ENCODE measurements around the gene LRRC4B. TPM values are rescaled to one million over a fixed set of nuclear protein-coding genes. Genes with fewer than 3 reads are reported as not detected.
A peak's percentile ranks its signal among the peaks of the same experiment; 100 is the strongest.
"Not testable (repeated sequence)": the region's sequence is repeated elsewhere in the genome, so short reads cannot be mapped to it uniquely, and the experiment has no call there.

The LRRC4B gene
- polyA plus RNA-seq, 3 donors from 2014 or later, result not detected

DNA sequence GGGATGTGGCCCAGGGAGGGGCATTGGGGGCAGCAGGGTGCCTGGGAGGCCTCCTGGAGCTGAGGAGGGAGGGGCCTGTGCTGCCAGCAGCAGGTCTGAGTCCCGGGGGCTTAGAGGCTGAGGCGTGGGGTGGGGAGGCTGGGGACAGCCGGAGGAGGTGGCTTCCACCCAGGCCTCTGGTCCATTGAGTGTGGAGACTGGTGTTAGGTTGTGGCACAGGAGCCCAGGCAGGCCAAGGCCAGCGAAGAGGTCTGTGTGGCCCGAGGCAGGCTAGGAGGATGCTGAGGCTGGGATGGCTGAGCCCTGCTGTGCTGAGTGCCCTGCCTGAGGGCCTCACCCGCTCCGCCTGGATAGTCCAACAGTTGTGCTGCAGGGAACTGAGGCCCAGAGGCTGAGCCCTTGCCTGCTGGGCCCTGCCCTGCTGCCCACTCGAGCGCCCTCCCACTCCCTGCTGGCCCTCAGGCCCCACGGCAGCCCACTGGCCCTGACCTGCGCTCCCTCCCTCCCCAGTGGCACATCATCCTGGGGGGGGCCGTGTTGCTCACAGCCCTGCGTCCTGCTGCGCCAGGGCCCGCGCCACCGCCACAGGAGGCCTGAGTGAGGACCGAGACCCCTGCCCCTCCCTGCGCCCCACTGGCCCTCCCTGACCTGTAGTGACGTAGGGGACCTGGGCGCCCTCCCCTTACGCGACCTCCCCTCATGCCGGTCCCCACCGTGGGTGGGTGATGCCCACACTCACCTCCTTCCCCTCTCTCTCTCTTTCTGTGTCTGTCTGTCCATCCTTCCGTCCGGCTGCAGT is 86.7 kb downstream of the LRRC4B start:
- H3K36me3 Mint-ChIP-seq, result peaks cover 6 to 12% (median 10%) of the 10 kb centered on the region in 3 donors
- no peak for DNase-seq
- H3K27me3 Mint-ChIP-seq (ENCODE audit: low read depth in 3 of 3), result peaks cover 0 to 5% (median 3%) of the 10 kb centered on the region in 3 donors
- H3K4me3 Mint-ChIP-seq, result no peak overlapping the region
- peaks cover 20 to 23% of the 10 kb centered on the region in 2 donors for H3K4me1 Mint-ChIP-seq
- H3K9me3 Mint-ChIP-seq, result no peaks in the 10 kb centered on the region
- no peak overlapping the region for H3K27ac Mint-ChIP-seq

DNA sequence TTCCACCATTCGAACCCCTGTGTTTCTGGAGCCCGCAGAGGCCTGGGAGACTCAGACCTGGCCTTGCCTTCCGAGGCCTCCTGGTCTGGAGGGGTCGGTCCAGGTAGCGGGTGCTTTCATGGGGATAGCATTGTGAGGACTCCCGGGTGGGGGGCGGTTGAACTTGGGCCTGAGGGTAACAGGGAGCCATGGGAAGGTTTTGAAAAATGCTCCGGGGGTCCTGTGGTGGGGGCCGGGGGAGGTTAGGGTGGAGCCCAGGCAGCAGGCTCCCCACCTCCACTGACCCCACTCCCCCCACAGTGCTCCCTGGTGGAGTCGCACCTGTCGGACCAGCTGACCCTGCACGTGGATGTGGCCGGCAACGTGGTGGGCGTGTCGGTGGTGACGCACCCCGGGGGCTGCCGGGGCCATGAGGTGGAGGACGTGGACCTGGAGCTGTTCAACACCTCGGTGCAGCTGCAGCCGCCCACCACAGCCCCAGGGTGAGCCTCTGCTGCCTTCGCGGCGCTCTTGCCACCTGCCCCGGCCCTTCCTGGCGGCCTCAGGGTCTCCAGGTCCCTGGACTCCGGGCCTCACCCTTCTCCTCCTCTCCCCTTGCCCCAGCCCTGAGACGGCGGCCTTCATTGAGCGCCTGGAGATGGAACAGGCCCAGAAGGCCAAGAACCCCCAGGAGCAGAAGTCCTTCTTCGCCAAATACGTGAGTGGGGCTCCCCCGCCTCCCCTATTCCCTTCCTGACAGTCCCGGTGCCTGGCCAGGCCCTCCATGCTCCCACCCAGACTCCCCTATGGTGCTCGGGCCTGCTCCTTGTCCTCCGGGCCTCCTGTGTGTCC is 87.7 kb downstream of the LRRC4B start:
- Mint-ChIP-seq H3K27ac (no peak overlapping the region), H3K4me3 (no peak overlapping the region), H3K36me3 (peaks cover 6 to 12% (median 10%) of the 10 kb centered on the region in 3 donors), H3K27me3 (ENCODE audit: low read depth in 3 of 3) (peaks cover 6 to 12% (median 7%) of the 10 kb centered on the region in 3 donors), H3K4me1 (peaks cover 21 to 26% of the 10 kb centered on the region in 2 donors), H3K9me3 (no peaks in the 10 kb centered on the region)
- no peak for DNase-seq

DNA sequence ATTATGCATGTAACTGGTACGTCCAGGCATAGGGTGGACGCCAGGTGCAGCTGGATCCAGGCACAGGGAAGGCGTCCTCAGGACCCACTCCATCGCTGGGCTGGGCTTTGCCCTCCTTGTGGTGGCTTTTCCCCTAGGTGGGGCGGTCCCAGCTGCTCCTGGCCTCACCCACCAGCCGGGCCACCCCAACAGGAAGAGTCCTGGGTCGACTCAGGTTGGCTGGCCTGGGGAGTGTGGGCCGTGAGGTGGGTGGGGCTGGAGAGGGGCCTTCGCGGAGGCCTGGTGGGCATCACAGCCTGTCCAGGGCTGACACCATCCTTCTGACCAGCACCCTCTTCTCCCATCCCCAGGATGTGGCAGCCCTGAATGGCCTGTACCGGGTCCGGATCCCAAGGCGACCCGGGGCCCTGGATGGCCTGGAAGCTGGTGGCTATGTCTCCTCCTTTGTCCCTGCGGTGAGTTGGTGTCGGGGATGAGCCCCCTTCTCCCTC is 88.4 kb downstream of the LRRC4B start:
- no peak overlapping the region for H3K27ac Mint-ChIP-seq
- peaks cover 21 to 26% of the 10 kb centered on the region in 2 donors for H3K4me1 Mint-ChIP-seq
- no peak overlapping the region for H3K4me3 Mint-ChIP-seq
- no peak for DNase-seq
- peaks cover 6 to 12% (median 7%) of the 10 kb centered on the region in 3 donors for H3K27me3 Mint-ChIP-seq (ENCODE audit: low read depth in 3 of 3)
- H3K9me3 Mint-ChIP-seq, result no peaks in the 10 kb centered on the region
- H3K36me3 Mint-ChIP-seq, result peaks cover 5 to 12% (median 6%) of the 10 kb centered on the region in 3 donors

DNA sequence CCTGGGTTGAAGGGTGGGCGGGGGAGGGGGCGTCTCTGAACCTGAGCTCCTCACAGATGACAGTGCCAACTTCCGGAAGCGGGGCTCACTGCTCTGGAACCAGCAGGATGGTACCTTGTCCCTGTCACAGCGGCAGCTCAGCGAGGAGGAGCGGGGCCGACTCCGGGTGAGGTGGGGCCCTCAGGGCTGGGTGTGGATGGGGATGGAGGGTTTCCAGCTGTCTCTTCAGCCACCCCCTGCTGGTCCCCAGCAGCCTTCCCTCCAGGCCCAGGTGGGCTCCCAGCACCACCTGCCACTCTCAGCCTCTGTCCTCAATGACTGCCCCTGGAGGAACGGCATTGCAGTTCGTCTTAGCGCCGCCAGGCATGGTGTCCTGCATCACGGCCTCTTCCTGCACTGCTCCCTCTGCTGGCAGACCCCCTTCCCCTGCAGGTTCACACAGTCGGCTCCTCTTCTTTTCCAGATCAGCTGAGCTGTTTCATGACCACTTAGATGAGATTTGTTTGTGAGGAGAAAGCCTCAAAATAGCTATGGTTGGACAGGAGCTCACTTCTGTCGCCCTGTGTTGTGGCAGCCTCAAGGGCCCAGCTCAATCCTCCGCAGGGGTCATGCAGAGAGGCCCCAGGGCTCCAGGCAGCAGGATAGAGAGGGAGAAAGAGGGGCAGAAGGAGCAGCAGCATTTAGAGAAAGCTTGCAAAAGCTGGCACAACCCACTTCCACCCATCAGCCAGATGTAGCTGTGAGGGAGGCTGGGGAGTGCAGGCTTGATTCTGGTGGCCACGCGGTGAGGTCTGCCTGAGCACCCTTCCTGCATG is 89.1 kb downstream of the LRRC4B start:
- H3K27me3 Mint-ChIP-seq (ENCODE audit: low read depth in 3 of 3), result peaks cover 6 to 12% (median 7%) of the 10 kb centered on the region in 3 donors
- no peak for DNase-seq
- peaks cover 5 to 12% (median 6%) of the 10 kb centered on the region in 3 donors for H3K36me3 Mint-ChIP-seq
- H3K27ac Mint-ChIP-seq, result peak overlapping the region in 1 of 6 donors; percentile 67
- no peaks in the 10 kb centered on the region for H3K9me3 Mint-ChIP-seq
- H3K4me1 Mint-ChIP-seq, result peaks cover 21 to 26% of the 10 kb centered on the region in 2 donors
- peak overlapping the region in 2 of 5 donors; percentile 32 to 69 for H3K4me3 Mint-ChIP-seq

DNA sequence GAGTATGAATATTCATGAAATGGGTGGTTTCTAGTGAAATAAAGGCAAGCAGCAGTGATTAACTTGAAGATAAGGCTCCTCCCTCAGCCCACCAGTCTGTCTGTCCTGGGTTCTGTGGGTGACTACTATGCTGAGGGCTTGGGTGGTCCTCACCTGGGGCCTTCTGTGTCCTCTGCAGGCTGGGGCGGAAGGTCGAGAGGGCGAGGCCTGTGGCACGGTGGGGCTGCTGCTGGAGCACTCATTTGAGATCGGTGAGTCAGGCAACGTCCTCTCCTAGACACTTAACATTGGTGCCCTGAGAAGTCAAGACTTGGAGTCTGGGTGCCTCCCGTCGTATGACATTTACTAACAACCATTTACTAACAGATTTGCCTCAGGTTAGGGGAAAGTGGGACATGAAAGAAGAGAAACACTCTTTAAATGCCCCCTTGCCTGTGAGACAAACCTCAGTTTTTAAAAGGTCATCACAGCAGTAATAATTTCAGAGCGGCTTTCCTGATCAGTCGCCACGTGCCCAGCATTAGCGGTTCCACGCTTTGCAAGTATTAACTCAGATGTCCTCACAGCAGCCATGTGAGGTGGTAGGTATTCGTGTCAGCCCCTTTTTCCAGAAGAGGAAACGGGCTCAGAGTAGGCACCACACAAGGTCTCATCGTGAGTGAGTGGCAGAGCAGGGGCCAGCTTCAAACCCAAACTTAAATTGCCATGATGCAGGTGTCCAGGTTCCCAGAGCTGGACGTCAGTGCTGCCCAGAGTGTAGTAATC is 90.3 kb downstream of the LRRC4B start:
- DNase-seq, result no peak
- H3K4me1 Mint-ChIP-seq, result peaks cover 21 to 26% of the 10 kb centered on the region in 2 donors
- H3K36me3 Mint-ChIP-seq, result peaks cover 0 to 7% (median under 1%) of the 10 kb centered on the region in 3 donors
- H3K9me3 Mint-ChIP-seq, result no peaks in the 10 kb centered on the region
- H3K27me3 Mint-ChIP-seq (ENCODE audit: low read depth in 3 of 3), result peaks cover 7 to 12% (median 8%) of the 10 kb centered on the region in 3 donors
- H3K4me3 Mint-ChIP-seq, result peak overlapping the region; percentile 97 to 99 (median 98)
- peak overlapping the region in 4 of 6 donors; percentile 71 to 91 (median 85) for H3K27ac Mint-ChIP-seq

DNA sequence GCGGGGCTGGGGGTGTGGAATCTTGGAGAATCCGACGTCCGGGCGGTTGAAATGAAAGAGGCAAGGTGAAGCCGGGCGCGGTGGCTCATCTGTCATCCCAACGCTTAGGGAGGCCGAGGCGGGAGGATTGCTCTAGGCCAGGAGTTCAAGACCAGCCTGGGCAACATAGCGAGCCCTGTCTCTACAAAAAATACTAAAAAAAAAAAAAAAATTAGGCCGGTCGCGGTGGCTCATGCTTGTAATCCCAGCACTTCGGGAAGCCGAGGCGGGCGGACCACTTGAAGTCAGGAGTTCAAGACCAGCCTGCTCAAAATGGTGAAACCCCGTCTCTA is 91.4 kb downstream of the LRRC4B start:
- Mint-ChIP-seq H3K4me3 (peak overlapping the region; percentile 97 to 99 (median 98)), H3K27ac (peak overlapping the region; percentile 89 to 96 (median 92)), H3K27me3 (ENCODE audit: low read depth in 3 of 3) (peaks cover 7 to 12% (median 8%) of the 10 kb centered on the region in 3 donors), H3K9me3 (no peaks in the 10 kb centered on the region), H3K4me1 (peaks cover 21 to 26% of the 10 kb centered on the region in 2 donors), H3K36me3 (peaks cover 0 to 7% (median 0%) of the 10 kb centered on the region in 3 donors)
- no peak for DNase-seq

DNA sequence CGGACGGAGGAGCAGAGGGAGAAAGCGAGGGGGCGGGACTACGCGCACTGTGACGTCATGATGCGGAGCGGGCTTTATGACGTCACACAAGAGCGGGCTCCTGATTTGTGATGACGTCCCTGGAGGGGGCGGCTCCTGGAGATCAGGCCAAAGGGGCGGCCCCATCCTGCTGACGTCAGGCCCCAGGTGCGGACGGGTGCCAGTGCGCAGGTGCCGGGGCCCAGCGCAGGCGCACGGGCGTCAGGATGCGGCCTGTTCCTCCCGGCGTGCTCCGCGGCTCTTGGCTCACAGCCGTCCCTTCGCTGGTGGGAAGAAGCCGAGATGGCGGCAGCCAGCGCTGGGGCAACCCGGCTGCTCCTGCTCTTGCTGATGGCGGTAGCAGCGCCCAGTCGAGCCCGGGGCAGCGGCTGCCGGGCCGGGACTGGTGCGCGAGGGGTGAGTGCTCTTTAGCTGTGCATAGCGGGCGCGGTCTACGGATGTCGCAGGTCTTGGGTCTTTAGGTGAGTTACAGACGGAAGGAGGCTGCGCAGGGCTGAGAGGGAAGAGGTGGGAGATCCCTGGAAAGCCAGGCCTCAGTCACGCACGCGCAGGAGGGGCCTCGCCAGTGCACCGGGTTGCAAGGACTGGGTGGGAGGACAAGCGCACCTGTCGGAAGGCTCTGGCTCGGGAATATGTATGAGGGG is 91.9 kb downstream of the LRRC4B start, which contains the start of the genes EMC10 and GARIN5A:
TSS of gene EMC10 (plus strand) at position 284 of the 683 bp plus-strand sequence. CDS start at position 322, 38 bp downstream.
TSS of gene GARIN5A (minus strand) at position 625 of the 683 bp plus-strand sequence. CDS start at position 165, 460 bp downstream.
- H3K27me3 Mint-ChIP-seq (ENCODE audit: low read depth in 3 of 3), result peaks cover 7 to 12% (median 8%) of the 10 kb centered on the region in 3 donors
- H3K36me3 Mint-ChIP-seq, result peaks cover 0 to 7% (median 0%) of the 10 kb centered on the region in 3 donors
- DNase-seq, result peak; percentile 91 to 93 (median 92)
- peak within 1 kb of the TSS; percentile 97 to 99 (median 98) for H3K4me3 Mint-ChIP-seq
- H3K4me1 Mint-ChIP-seq, result peaks cover 21 to 26% of the 10 kb centered on the region in 2 donors
- H3K9me3 Mint-ChIP-seq, result no peaks in the 10 kb centered on the region
- peak within 1 kb of the TSS; percentile 89 to 96 (median 92) for H3K27ac Mint-ChIP-seq

DNA sequence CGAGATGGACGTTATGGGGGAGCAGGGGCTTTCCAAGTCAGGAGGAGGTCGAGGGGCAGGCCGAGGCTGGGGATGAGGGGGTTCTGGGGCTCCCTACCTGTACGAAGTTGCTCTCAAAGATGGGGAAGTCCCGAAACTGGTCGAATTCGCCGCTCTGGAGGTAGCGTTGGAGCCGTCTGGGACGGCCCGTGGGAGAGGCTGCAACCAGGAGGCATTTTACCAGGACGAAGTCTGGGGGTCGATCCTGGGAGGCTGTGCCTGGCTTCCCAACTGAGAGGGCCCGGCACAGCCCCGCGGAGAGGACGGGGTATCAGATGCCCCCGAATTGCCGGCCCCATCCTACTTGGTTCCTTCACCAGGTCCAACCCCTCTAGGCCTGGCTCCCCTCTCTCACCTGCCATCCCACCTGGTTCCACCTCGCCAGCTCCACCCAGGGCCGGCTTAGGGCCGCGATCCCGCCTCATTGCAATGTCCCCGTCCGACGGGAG is 92.5 kb downstream of the LRRC4B start:
- H3K4me3 Mint-ChIP-seq, result peak overlapping the region; percentile 97 to 99 (median 98)
- no peaks in the 10 kb centered on the region for H3K9me3 Mint-ChIP-seq
- peak overlapping the region; percentile 76 to 94 (median 86) for H3K27ac Mint-ChIP-seq
- peaks cover 7 to 13% (median 7%) of the 10 kb centered on the region in 3 donors for H3K27me3 Mint-ChIP-seq (ENCODE audit: low read depth in 3 of 3)
- H3K36me3 Mint-ChIP-seq, result peaks cover 0 to 7% (median 0%) of the 10 kb centered on the region in 3 donors
- no peak for DNase-seq
- peaks cover 21 to 26% of the 10 kb centered on the region in 2 donors for H3K4me1 Mint-ChIP-seq

DNA sequence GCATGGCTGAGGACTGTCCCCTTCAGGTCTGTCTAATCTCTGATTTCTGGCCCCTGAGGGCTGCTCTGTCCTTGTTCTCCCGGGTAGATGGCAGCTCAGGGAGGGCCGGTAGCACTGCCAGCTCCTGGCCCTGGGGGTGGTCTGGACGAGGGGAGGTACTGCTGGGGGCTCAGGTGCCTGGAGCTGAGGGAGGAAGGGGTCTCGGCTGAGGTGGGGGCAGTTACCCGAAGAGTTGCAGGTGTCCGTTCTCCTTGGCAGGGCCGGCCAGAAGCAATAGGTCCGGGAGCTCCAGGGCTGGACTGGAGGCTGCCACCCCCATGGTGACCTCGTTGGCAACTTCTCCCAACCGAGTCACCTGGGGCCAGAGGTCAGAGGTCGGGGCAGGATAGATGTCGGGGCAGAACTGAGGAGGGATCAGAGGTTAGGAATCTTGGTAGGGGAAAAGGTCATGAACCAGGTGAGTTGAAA is 93.1 kb downstream of the LRRC4B start:
- H3K4me1 Mint-ChIP-seq, result peaks cover 21 to 26% of the 10 kb centered on the region in 2 donors
- H3K27ac Mint-ChIP-seq, result peak overlapping the region; percentile 30 to 94 (median 86)
- H3K4me3 Mint-ChIP-seq, result peak overlapping the region; percentile 63 to 79 (median 72)
- no peak for DNase-seq
- H3K36me3 Mint-ChIP-seq, result peaks cover 0 to 7% (median 0%) of the 10 kb centered on the region in 3 donors
- peaks cover 5 to 13% (median 7%) of the 10 kb centered on the region in 3 donors for H3K27me3 Mint-ChIP-seq (ENCODE audit: low read depth in 3 of 3)
- no peaks in the 10 kb centered on the region for H3K9me3 Mint-ChIP-seq

DNA sequence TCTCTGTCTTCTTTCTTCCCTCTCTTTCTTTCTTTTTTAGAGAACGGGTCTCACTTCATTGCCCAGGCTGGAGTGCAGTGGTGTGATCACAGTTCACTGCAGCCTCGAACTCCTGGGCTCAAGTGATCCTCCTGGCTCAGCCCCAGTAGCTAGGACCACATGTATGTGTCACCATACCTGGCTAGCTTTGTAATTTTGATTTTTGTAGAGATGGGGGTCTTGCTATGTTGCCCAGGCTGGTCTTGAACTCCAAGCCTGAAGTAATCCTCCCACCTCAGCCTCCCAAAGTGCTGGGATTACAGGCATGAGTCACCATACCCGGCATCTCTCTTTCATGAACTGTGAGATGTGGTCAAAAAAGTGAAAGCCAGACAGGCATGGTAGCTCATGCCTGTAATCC is 94.9 kb downstream of the LRRC4B start:
- Mint-ChIP-seq H3K27ac (peak overlapping the region in 3 of 6 donors; percentile 37 to 73 (median 58)), H3K27me3 (ENCODE audit: low read depth in 3 of 3) (peaks cover 5 to 13% (median 7%) of the 10 kb centered on the region in 3 donors), H3K4me1 (peaks cover 18 to 20% of the 10 kb centered on the region in 2 donors)
- not testable (repeated sequence) for H3K36me3 Mint-ChIP-seq, H3K9me3 Mint-ChIP-seq, H3K4me3 Mint-ChIP-seq, DNase-seq

DNA sequence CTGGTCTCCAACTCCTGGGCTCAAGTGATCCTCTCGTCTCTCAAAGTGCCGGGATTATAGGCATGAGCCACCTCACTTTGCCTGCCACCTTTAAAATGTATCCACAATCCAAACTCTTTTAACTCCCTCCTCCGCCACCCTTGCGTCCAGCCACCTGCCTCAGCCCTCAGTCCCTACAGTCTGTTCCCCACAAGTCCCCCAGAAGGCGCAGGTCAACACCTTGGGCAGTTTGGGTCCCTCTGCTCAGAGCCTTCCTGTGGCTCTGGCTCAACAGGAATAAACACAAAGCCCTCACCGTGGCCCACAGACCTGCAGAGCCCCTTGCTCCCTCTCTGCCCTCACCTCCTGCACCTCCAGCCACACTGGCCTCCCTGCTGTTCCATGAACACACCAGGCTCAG is 99.4 kb downstream of the LRRC4B start:
- Mint-ChIP-seq H3K4me3 (no peak overlapping the region), H3K4me1 (no peaks in the 10 kb centered on the region), H3K27me3 (ENCODE audit: low read depth in 3 of 3) (peaks cover 0 to 3% (median 2%) of the 10 kb centered on the region in 3 donors), H3K9me3 (no peaks in the 10 kb centered on the region), H3K36me3 (no peaks in the 10 kb centered on the region), H3K27ac (peak overlapping the region in 1 of 6 donors; percentile 56)
- DNase-seq, result no peak
